BLaER1 (cell line): ENCODE data around the gene FRMD3.
A peak's percentile ranks its signal among the peaks of the same experiment; 100 is the strongest.

Source experiments
- H3K27ac ChIP-seq: shearing (Covaris generic); formaldehyde crosslinking; 2 replicates; pipeline ENCODE4 v1.8.1; 2022
- H3K27me3 ChIP-seq: shearing (Covaris generic); formaldehyde crosslinking; 2 replicates; pipeline ENCODE4 v1.8.1; 2022
- H3K36me3 ChIP-seq: shearing (Covaris generic); formaldehyde crosslinking; 2 replicates; pipeline ENCODE4 v1.8.1; 2022
- H3K4me1 ChIP-seq: shearing (Covaris generic); formaldehyde crosslinking; 2 replicates; pipeline ENCODE4 v1.8.1; 2022
- H3K4me2 ChIP-seq: shearing (Covaris generic); formaldehyde crosslinking; 2 replicates; pipeline ENCODE4 v1.8.1; 2022
- H3K4me3 ChIP-seq: shearing (Covaris generic); formaldehyde crosslinking; 2 replicates; pipeline ENCODE4 v1.8.1; 2022
- H3K9ac ChIP-seq: shearing (Covaris generic); formaldehyde crosslinking; 2 replicates; pipeline ENCODE4 v1.8.1; 2022
- H3K9me3 ChIP-seq: shearing (Covaris generic); formaldehyde crosslinking; 2 replicates; pipeline ENCODE4 v1.8.1; 2022
- H4K20me1 ChIP-seq: shearing (Covaris generic); formaldehyde crosslinking; 2 replicates; pipeline ENCODE4 v1.8.1; 2022
- Cebpa-rat ChIP-seq: shearing (Covaris generic); IDR thresholded peaks from 2 replicates; pipeline ENCODE4 v1.8.1; 2022

The FRMD3 gene

DNA sequence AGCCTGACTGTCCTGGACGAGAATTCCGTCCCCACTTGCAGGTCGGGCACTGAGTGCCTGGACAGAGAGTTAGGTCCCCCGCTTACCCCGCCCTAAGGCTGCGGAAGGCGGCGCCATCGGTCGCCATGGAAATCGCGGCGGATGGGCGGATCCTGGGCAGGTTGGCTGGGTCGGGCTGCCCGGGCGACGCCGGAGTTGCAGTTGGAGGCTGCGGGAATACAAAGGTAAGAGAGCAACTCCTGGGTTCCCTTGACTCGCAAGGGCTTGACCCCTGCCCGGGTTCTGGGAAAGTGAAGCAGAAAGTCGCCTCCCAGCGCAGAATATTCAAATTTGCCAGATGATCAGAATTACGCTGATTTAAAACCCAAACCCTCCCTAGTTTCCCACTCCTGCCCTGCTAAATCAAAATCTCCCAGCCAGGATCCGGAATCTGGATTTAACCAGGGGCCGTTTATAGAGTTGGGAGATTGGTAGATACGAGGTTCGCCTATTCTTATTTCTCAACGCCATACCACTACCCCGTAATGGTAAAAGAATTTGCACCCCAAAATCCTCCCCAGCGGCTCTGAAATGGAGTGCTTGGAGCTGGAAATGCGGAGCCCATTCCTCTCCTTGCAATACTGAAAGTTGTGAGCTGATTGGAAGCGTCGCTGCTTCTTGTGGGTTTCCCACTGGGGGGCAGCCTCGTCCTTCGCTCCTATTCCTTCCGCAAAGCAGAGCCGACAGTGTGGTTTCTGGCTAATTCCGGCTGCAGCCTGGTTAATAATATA lies 318.9 kb downstream of the FRMD3 start:
- Histone ChIP-seq H3K27me3 (no peaks in the 10 kb centered on the region), H4K20me1 (no peaks in the 10 kb centered on the region), H3K27ac (no peak overlapping the region), H3K4me2 (no peak overlapping the region), H3K9ac (no peak overlapping the region), H3K9me3 (peaks cover 23% of the 10 kb centered on the region), H3K4me1 (no peaks in the 10 kb centered on the region), H3K4me3 (no peak overlapping the region), H3K36me3 (no peaks in the 10 kb centered on the region)
- TF ChIP-seq Cebpa-rat, result no peak

DNA sequence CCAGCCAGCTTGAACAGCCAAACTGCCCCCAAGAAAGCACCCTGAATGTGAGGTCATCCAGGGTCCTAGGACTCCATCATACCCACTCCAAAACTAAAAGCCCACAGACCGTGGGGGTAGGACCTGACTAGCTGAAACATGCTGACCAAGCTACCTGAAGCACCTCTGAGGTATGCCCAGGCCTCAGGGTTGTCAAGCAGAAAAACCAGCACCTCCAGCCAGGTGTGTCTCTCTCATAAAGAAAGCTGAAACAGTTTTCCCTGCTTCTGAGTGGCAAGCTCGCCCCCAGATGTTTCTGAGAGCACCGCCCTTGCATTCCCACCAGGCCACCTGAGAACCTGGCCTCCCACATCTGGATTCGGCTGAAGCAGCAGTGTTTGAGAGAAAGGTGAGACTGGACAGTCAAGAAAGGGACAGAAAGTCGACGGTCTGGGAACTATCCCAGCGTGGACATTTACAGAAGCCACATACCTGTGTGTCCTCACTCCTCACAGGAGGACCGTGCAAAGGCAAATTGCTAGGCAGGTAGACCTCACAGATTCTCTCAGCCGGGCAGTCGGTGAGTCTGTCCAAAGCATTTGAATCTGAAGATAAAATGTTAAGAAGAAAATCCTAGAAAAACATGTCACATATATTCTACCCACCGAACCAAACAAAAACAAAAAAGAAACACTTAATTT lies 319.6 kb downstream of the FRMD3 start:
- H3K9ac ChIP-seq, result no peak overlapping the region
- H3K9me3 ChIP-seq, result peaks cover 23% of the 10 kb centered on the region
- H3K36me3 ChIP-seq, result no peaks in the 10 kb centered on the region
- H3K27me3 ChIP-seq, result no peaks in the 10 kb centered on the region
- no peak overlapping the region for H3K4me3 ChIP-seq
- H3K27ac ChIP-seq, result no peak overlapping the region
- H3K4me1 ChIP-seq, result no peaks in the 10 kb centered on the region
- no peak for TF ChIP-seq Cebpa-rat
- no peak overlapping the region for H3K4me2 ChIP-seq
- no peaks in the 10 kb centered on the region for H4K20me1 ChIP-seq

DNA sequence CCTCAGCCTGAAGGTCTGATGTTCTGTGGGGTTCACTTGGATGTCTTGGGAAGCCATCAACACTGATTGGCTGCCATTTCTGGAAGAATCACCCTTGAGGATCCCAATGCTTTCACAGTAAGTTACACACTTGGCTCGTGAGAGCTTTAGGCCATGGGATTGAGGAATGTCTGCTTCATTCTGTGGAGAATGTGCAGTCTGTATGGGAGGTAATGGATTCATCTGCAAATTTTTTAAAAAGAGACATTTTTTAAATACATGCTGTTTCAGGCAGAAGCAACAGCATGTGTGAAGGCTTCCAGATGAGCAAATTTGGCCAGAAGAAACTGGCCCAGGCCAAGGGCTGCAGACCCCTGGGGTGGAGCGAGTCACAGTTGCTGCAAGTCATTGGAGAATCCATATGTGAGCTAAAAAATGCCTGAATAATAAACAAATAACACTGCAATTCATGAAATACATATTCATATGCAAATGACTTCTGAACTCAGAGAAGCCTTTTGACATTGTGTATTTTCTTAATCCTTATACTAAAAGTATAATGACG lies 328.9 kb downstream of the FRMD3 start:
- Histone ChIP-seq H3K9ac (no peak overlapping the region), H3K27me3 (no peaks in the 10 kb centered on the region), H3K4me1 (peaks cover 10% of the 10 kb centered on the region), H3K27ac (no peak overlapping the region), H3K36me3 (no peaks in the 10 kb centered on the region), H4K20me1 (no peaks in the 10 kb centered on the region), H3K4me3 (no peak overlapping the region), H3K4me2 (no peak overlapping the region), H3K9me3 (no peaks in the 10 kb centered on the region)
- no peak for TF ChIP-seq Cebpa-rat

DNA sequence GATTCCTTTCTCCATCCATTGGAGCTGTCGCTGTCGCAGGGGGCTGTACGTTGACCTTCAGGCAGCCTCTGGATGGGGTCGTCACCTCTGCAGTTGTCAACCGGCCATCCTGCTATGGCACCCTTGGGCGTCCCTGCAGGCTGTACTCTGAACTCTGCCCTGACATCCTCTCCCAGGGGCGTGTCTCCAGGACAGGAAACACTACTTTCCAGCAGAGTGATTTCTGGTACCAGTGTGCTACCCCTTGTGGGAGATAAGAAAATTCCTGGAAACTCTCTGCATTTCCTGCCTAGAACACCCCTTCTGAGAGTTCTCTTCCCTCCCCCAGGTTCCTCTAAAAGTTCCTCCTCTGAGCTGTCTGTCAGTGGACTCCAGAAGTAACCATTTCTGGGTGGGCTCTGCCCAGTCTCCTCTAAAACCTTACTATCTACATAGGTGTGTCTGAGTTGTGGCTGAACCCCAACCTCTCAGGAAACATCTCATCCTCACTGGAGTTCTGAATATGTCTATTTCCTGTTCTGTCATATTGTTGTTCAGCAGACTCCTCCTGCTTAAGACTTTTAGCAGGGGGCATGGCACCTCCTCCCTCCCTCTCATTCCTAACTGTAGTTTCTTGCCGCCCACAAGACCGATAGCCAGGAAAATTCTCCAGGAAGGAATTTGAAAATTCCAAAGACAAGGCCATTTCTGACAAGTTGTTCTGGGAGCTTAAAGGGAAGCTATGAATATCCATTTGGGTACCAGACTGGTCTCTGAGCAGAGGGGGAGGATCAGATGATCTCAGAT lies 329.9 kb downstream of the FRMD3 start:
- H3K9ac ChIP-seq, result no peak overlapping the region
- H3K4me1 ChIP-seq, result peaks cover 10% of the 10 kb centered on the region
- H3K36me3 ChIP-seq, result no peaks in the 10 kb centered on the region
- no peak for TF ChIP-seq Cebpa-rat
- H3K4me2 ChIP-seq, result peak overlapping the region; percentile 40
- no peak overlapping the region for H3K27ac ChIP-seq
- no peaks in the 10 kb centered on the region for H3K9me3 ChIP-seq
- H4K20me1 ChIP-seq, result no peaks in the 10 kb centered on the region
- no peak overlapping the region for H3K4me3 ChIP-seq
- no peaks in the 10 kb centered on the region for H3K27me3 ChIP-seq

DNA sequence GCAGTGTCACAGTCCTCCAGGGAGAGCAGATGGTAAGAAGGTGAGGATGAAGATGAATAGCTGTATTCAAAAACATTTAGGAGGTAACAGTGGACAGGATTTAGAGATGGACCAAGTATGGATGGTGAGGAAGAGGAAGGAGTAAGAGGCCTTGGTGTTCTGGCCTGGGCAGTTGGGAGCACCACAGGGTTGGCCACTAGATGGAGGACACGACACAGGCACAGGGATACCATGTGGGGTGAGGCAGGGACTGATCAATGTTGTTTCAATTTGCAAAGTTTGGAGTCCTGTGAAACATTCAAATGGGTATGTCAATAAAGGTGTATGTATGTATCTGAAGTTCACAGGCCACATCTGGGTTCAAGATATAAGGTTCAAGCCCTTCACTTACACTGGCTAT lies 334.2 kb downstream of the FRMD3 start:
- Histone ChIP-seq H3K27ac (no peak overlapping the region), H3K9me3 (no peaks in the 10 kb centered on the region), H4K20me1 (no peaks in the 10 kb centered on the region), H3K4me2 (no peak overlapping the region), H3K36me3 (no peaks in the 10 kb centered on the region), H3K4me1 (peaks cover 10% of the 10 kb centered on the region), H3K27me3 (no peaks in the 10 kb centered on the region), H3K4me3 (no peak overlapping the region), H3K9ac (no peak overlapping the region)
- no peak for TF ChIP-seq Cebpa-rat

DNA sequence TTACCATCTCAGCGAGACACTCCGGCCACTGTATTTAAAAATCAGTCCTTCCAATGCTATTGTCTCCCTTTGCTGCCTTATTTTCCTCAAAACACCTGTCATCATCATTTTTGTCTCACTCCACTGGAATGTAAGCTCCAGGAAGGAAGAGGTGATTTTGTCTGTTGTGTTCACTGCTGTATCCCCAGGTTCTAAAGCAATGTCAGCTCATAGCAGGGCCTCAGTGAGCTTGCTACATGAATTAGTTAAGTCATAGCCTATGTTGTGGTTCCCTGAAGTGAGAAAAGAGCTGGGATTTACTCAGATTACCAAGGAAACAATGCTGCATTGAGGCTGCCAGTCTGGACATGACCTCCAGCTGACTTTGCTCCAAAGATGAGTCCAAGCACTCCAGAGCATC lies 337.7 kb downstream of the FRMD3 start:
- no peaks in the 10 kb centered on the region for H3K27me3 ChIP-seq
- no peak overlapping the region for H3K4me2 ChIP-seq
- H3K4me1 ChIP-seq, result peaks cover 10% of the 10 kb centered on the region
- no peaks in the 10 kb centered on the region for H4K20me1 ChIP-seq
- H3K27ac ChIP-seq, result no peak overlapping the region
- no peak overlapping the region for H3K9ac ChIP-seq
- H3K36me3 ChIP-seq, result no peaks in the 10 kb centered on the region
- H3K9me3 ChIP-seq, result no peaks in the 10 kb centered on the region
- no peak for TF ChIP-seq Cebpa-rat
- no peak overlapping the region for H3K4me3 ChIP-seq

DNA sequence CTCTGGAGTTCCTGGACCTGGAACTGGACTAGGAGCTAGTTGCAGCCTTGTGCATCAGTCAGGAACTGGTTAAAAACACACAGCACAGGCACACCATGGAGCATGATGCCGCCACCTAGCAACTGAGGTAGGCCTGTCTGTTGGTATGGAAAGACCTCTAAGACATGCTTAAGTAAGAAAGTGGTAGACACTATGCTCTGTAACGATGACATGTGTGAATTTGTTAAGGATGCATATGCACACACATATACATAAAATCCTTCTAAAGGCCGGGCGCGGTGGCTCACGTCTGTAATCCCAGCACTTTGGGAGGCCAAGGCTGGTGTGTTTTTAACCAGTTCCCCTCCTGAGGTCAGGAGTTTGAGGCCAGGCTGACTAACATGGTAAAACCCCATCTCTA lies 338.4 kb downstream of the FRMD3 start:
- no peak for TF ChIP-seq Cebpa-rat
- H3K9ac ChIP-seq, result no peak overlapping the region
- H3K36me3 ChIP-seq, result no peaks in the 10 kb centered on the region
- no peak overlapping the region for H3K27ac ChIP-seq
- no peaks in the 10 kb centered on the region for H3K9me3 ChIP-seq
- H4K20me1 ChIP-seq, result no peaks in the 10 kb centered on the region
- H3K4me3 ChIP-seq, result no peak overlapping the region
- H3K4me1 ChIP-seq, result peaks cover 10% of the 10 kb centered on the region
- H3K4me2 ChIP-seq, result no peak overlapping the region
- H3K27me3 ChIP-seq, result no peaks in the 10 kb centered on the region

DNA sequence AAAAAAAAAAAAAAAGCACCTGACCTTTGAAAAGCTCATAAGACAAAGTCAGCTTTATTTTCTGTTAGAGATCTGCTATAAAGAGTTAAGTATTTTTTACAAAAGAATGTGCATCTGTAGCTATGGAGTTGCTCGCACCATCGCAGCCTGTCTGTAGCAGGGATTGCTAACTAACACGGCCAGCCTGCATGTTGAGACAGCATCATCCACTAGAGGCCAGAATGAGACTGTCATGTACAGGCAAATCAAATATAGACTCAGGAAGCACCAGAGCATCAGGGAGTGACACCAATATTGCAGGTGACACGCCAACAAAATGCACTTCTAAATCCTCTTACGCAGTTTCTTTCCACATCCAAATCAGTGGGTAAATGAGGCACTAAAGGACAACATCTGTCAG lies 339.0 kb downstream of the FRMD3 start:
- H3K4me3 ChIP-seq, result no peak overlapping the region

DNA sequence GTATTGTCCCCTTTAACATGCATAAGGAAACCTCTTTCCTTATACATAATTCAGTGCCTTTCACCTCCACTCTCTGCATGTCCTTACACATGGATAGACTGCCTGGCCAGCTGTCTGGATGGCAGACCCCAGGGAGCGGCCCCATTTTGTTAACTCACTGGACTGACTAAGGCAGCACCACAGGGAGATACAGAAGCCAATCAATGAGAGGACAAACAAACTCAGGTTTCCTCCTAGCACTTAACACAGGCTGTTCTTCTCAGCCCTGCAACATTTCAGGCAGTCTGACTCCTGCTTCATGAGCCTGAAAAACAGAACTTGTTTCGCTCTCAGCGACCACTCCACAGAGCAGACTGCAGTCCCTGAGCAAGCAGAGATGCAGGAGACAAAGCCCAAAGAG lies 339.8 kb downstream of the FRMD3 start:
- Histone ChIP-seq H3K27ac (no peak overlapping the region), H3K4me3 (no peak overlapping the region), H3K27me3 (no peaks in the 10 kb centered on the region), H3K36me3 (no peaks in the 10 kb centered on the region), H3K9ac (no peak overlapping the region), H3K4me2 (no peak overlapping the region), H3K4me1 (peaks cover 10% of the 10 kb centered on the region), H3K9me3 (no peaks in the 10 kb centered on the region), H4K20me1 (no peaks in the 10 kb centered on the region)
- TF ChIP-seq Cebpa-rat, result no peak

More for the DNA sequence above, 339.0 kb downstream of the FRMD3 start:
- no peak overlapping the region for H3K9ac ChIP-seq
- H3K27ac ChIP-seq, result no peak overlapping the region
- TF ChIP-seq Cebpa-rat, result no peak
- H3K4me1 ChIP-seq, result peaks cover 10% of the 10 kb centered on the region
- no peak overlapping the region for H3K4me2 ChIP-seq
- no peaks in the 10 kb centered on the region for H3K36me3 ChIP-seq
- no peaks in the 10 kb centered on the region for H4K20me1 ChIP-seq
- H3K27me3 ChIP-seq, result no peaks in the 10 kb centered on the region
- H3K9me3 ChIP-seq, result no peaks in the 10 kb centered on the region

DNA sequence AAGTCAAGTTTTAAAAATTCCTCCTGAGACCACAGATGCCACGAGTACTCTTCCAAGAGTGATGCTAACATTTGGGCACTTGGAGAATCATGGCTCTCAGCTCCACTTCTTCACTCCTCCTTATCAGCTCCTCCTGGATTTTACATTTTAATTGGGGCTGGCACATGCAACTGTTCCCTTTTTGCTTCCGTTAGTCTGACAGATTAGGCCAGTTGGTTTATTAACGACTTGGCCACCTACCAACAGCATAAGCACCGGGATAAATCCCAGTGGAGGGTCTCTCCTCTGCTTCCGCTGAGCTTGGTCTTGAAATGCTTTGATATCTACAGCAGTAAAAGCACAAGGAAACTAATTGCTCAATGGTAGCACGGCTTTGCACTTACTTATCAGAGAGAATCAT lies 340.6 kb downstream of the FRMD3 start:
- H3K9ac ChIP-seq, result no peak overlapping the region
- no peaks in the 10 kb centered on the region for H3K27me3 ChIP-seq
- no peaks in the 10 kb centered on the region for H3K9me3 ChIP-seq
- no peaks in the 10 kb centered on the region for H3K36me3 ChIP-seq
- no peak for TF ChIP-seq Cebpa-rat
- H3K4me3 ChIP-seq, result no peak overlapping the region
- H3K27ac ChIP-seq, result no peak overlapping the region
- peak overlapping the region; percentile 28 for H3K4me2 ChIP-seq
- H4K20me1 ChIP-seq, result no peaks in the 10 kb centered on the region
- H3K4me1 ChIP-seq, result peaks cover 10% of the 10 kb centered on the region
